Skeletal muscle satellite cell (primary cell): ENCODE results near the gene ITPR1.

Experiments used
- H3K27me3 ChIP-seq: 2 replicates; pipeline ENCODE4 v1.7.0; 2013; ENCODE audit warnings: low read length; ENCODE audit not compliant: control insufficient read depth, insufficient read depth
- H3K36me3 ChIP-seq: 2 replicates; pipeline ENCODE4 v1.7.0; 2013; ENCODE audit warnings: mild to moderate bottlenecking, control low read depth, low read length; ENCODE audit not compliant: insufficient read depth
- H3K4me1 ChIP-seq: 2 replicates; pipeline ENCODE4 v1.7.0; 2013; ENCODE audit warnings: low read length; ENCODE audit not compliant: control insufficient read depth, insufficient read depth
- H3K4me2 ChIP-seq: 2 replicates; pipeline ENCODE4 v1.7.0; 2013; ENCODE audit warnings: mild to moderate bottlenecking, low read length
- H3K4me3 ChIP-seq: 2 replicates; pipeline ENCODE4 v1.7.0; 2013; ENCODE audit warnings: low read length
- H3K9ac ChIP-seq: 2 replicates; pipeline ENCODE4 v1.7.0; 2013; ENCODE audit warnings: mild to moderate bottlenecking, low read depth, low read length, moderate library complexity
- H3K9me3 ChIP-seq: replicated peaks from 2 replicates; pipeline ENCODE4 v1.7.0; 2013; ENCODE audit warnings: mild to moderate bottlenecking, control low read depth, low read length

The ITPR1 gene

DNA sequence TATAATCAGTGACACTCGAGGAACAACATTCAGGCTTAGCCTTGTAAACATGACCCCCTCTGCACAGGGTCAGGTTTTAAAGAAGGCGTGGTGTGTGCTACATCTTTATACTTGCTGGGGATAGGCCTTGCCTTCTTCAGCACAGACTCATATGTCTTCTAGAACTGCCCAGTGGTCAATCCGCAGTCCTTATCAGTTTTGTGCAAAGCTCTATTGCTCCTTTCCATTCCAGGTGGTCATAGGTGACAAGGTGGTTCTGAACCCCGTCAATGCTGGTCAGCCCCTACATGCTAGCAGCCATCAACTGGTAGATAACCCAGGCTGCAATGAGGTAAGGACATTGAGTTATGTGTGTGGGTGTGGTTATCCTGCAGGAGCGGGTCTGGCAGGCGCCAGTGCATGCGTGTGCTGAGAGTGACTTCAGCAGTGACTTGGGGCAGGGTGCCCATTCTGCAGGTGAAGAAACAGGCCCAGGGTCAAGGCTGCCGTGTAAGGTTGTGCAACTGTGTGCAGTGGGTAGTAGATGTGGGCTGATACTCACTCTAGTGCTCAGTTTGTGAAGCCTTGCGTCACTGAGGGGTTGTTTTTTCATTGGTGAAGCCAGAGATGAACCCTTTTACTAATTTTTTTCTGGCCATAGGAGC is 150.9 kb downstream of the ITPR1 start:
- Histone ChIP-seq H3K27me3 (no peaks in the 10 kb centered on the region), H3K9me3 (no peaks in the 10 kb centered on the region), H3K36me3 (no peaks in the 10 kb centered on the region), H3K4me2 (no peak overlapping the region), H3K9ac (no peak overlapping the region), H3K4me1 (no peaks in the 10 kb centered on the region), H3K4me3 (no peak overlapping the region)

DNA sequence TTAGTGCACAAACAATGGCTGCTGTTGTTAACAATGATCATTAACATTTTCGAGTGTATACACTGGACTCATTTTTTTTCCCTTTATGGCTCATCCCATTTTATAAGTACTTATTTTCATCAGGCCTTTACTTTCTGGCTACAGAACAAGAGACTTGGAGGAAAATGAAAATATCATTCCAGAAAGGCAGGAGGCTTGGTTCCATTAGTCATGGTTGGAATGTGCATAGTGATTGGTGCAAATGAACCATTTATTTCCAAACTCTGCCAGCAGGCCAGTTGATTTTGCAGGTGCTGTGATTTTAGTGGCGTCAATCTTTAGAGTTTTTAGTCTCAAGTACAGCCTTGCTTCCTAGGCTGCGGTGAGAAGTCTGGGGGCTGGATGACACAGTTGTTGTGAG is 151.8 kb downstream of the ITPR1 start:
- Histone ChIP-seq H3K4me3 (no peak overlapping the region), H3K9me3 (no peaks in the 10 kb centered on the region), H3K9ac (no peak overlapping the region), H3K36me3 (no peaks in the 10 kb centered on the region), H3K4me2 (no peak overlapping the region), H3K4me1 (no peaks in the 10 kb centered on the region), H3K27me3 (no peaks in the 10 kb centered on the region)

DNA sequence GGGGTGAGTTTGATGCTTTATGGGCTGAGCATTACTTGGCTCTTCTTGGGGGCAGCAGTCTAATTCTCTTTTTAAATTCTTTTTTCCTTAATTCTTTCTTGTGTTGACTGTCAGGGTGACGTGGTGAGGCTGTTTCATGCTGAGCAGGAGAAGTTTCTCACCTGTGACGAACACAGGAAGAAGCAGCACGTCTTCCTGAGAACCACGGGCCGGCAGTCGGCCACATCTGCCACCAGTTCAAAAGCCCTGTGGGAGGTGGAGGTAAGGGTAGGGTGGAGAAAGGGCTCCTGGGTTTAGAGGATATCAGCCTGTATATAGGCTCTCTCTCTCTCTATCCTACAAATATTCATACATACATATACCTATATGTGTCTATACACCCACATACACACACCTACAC is 152.3 kb downstream of the ITPR1 start:
- Histone ChIP-seq H3K27me3 (no peaks in the 10 kb centered on the region), H3K9me3 (no peaks in the 10 kb centered on the region), H3K36me3 (no peaks in the 10 kb centered on the region), H3K4me2 (no peak overlapping the region), H3K9ac (no peak overlapping the region), H3K4me1 (peaks cover 4% of the 10 kb centered on the region), H3K4me3 (no peak overlapping the region)

- Histone ChIP-seq H3K4me2 (no peak overlapping the region), H3K36me3 (no peaks in the 10 kb centered on the region), H3K9me3 (no peaks in the 10 kb centered on the region), H3K27me3 (no peaks in the 10 kb centered on the region), H3K4me3 (no peak overlapping the region), H3K4me1 (peaks cover 11% of the 10 kb centered on the region), H3K9ac (no peak overlapping the region)
Measured at GRCh38 chr3:4647411-4647810, 154.3 kb downstream of the ITPR1 start.

- Histone ChIP-seq H3K4me2 (no peak overlapping the region), H3K27me3 (no peaks in the 10 kb centered on the region), H3K9me3 (no peaks in the 10 kb centered on the region), H3K4me3 (no peak overlapping the region), H3K36me3 (no peaks in the 10 kb centered on the region), H3K9ac (no peak overlapping the region), H3K4me1 (peaks cover 8% of the 10 kb centered on the region)
Measured at GRCh38 chr3:4655145-4656045, 162.2 kb downstream of the ITPR1 start.

DNA sequence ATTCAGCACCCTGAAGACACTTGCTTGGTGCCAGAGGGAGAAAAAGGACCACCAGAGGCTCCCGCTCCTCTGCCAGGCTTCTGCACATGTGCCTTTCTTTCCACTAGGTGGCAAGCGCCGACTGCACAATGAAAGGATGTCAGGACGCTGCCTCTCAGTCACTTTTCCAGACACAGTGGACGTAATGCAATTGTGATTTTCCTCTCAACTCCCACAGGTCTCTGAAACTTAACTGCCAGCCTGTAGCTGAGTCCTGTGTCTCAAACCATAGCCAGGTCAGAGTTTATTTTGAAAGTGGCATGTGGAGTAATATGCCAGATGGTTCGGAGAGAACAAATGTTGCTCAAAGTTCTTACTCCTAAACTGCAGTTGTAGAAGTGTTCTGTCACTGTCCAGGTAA is 162.9 kb downstream of the ITPR1 start:
- no peaks in the 10 kb centered on the region for H3K36me3 ChIP-seq
- H3K27me3 ChIP-seq = no peaks in the 10 kb centered on the region
- peaks cover 2% of the 10 kb centered on the region for H3K4me1 ChIP-seq
- no peak overlapping the region for H3K4me2 ChIP-seq
- H3K9ac ChIP-seq = no peak overlapping the region
- H3K9me3 ChIP-seq = no peaks in the 10 kb centered on the region
- H3K4me3 ChIP-seq = no peak overlapping the region

DNA sequence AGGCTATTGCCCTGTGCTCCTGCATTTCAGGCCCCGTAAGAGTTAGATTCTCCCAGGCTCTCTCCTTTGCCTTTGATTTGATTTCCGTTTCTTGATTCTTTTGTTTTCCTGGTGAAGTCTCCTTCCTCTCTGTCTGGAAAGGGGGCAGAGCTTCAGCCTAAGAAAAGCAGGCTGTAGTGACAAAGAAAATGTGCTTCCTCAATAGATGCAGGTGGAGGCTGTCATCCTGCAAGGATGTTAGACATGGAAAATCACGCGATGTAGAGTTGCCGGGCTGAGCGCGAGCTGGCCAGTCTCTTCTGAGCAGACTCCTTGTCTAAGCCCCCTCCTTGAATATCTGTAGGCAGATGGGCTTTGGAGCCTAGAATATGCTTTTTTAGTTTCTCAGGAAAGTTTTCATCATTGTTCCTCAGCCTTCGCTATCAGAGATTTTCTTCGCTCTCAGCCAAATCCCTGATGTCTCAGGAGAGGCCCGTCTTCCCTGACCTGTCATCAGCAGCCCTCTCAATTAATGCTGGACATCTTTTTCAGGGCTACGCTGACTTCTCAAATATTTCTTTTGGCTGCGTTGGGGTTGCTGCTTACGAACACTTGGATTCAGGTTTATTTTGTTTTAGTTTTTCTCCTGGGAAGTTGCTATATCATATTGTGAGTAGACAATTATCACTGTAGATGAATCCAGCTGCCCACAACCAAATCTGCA is 163.6 kb downstream of the ITPR1 start:
- Histone ChIP-seq H3K36me3 (no peaks in the 10 kb centered on the region), H3K9me3 (no peaks in the 10 kb centered on the region), H3K4me2 (no peak overlapping the region), H3K27me3 (no peaks in the 10 kb centered on the region), H3K9ac (no peak overlapping the region), H3K4me3 (no peak overlapping the region), H3K4me1 (no peaks in the 10 kb centered on the region)

DNA sequence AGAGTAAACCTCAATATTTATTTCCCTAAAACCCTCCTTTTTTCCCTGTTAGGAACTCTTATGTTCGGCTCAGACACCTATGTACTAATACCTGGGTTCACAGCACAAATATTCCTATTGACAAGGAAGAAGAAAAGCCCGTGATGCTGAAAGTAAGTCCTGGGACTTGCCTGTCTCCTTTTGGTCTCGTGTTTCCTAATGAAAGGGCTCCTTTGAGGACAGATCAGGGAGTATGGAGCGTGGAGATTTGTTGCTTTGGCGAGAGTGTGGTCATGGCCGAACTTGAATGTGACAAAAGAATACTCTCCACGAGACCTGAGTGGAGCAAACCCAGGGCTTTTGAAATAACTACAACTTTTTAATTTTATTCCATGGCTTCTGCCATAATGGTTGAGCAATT is 167.8 kb downstream of the ITPR1 start:
- Histone ChIP-seq H3K27me3 (no peaks in the 10 kb centered on the region), H3K36me3 (no peaks in the 10 kb centered on the region), H3K9me3 (no peaks in the 10 kb centered on the region), H3K9ac (no peak overlapping the region), H3K4me3 (no peak overlapping the region), H3K4me2 (no peak overlapping the region), H3K4me1 (no peaks in the 10 kb centered on the region)

DNA sequence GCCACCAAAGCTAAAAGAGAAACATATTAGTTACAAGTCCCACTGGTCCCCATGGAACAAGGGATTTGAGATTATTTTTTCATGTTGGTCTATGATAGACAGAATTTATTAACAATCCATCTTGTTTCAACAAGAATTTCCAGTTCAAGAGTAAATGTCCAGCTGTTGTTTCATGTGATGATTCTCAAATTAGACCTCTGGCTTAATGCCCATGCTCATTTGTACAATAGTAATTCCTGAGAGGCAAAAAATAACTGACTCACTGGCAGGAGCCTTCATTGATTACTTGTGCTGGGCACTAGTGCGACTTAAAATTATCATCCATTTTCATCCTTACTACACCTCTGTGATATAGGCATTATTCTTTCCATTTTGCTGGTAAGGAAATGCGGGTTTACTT is 171.3 kb downstream of the ITPR1 start:
- no peak overlapping the region for H3K4me2 ChIP-seq
- H3K4me3 ChIP-seq = no peak overlapping the region
- no peaks in the 10 kb centered on the region for H3K27me3 ChIP-seq
- no peak overlapping the region for H3K9ac ChIP-seq
- H3K36me3 ChIP-seq = no peaks in the 10 kb centered on the region
- no peaks in the 10 kb centered on the region for H3K9me3 ChIP-seq
- H3K4me1 ChIP-seq = no peaks in the 10 kb centered on the region

DNA sequence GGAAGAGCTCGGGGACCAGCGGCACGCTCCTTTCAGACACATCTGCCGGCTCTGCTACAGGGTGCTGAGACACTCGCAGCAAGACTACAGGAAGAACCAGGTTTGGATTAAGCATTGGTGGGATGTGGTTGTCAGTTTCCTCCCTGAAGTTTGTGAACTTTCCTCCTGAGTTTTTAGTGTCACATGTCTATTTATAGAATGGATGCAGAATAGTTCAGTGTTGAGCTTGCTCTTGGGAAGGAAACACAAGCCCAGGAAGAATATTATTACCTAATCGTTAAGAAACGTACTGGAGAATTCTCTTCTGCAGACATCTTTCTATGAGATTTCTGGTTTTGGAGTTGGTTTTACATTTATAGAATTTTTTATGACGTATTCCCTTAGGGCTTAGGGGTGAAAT is 172.0 kb downstream of the ITPR1 start:
- Histone ChIP-seq H3K4me3 (no peak overlapping the region), H3K9me3 (no peaks in the 10 kb centered on the region), H3K36me3 (no peaks in the 10 kb centered on the region), H3K9ac (no peak overlapping the region), H3K27me3 (no peaks in the 10 kb centered on the region), H3K4me2 (no peak overlapping the region), H3K4me1 (no peaks in the 10 kb centered on the region)

DNA sequence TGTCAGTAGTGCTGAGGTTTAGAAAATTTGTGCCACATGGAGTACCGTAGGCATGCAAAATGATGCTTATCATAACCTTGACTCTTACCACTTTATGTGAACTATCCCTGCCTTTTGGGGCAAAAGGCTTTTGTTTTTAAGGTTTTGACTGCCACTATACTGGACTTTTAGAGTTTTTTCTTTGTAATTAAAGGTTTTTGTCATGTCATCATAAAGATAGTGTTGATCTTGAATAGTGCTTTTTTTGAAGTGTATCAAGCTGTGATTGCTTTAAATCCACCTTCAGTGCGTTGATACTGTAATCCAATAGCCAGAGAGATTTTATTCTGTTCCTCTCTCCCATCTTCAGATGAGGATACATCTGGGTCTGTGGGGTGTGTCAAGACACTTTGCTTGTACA is 172.9 kb downstream of the ITPR1 start:
- Histone ChIP-seq H3K36me3 (no peaks in the 10 kb centered on the region), H3K9me3 (no peaks in the 10 kb centered on the region), H3K4me1 (no peaks in the 10 kb centered on the region), H3K4me2 (no peak overlapping the region), H3K27me3 (no peaks in the 10 kb centered on the region), H3K4me3 (no peak overlapping the region), H3K9ac (no peak overlapping the region)
